GM08714 (cell line): ENCODE results near the gene PHF21A.

Experiments
- H3K4me3 ChIP-seq: fragments of 200-500 bp; sonication (Bioruptor generic); 2 replicates; pipeline ENCODE4 v1.5.1; 2014; ENCODE audit warnings: mild to moderate bottlenecking, low read length, inconsistent platforms
- ZNF274 ChIP-seq: IDR thresholded peaks from 2 replicates; pipeline ENCODE4 v1.6.1; 2012; ENCODE audit warnings: mild to moderate bottlenecking, low read depth, low read length

PHF21A gene

GRCh38 chr11:46075168-46075567, 46.1 kb downstream of the PHF21A start:
- TF ChIP-seq ZNF274: no peak
- no peak overlapping the region for H3K4me3 ChIP-seq

- no peak for TF ChIP-seq ZNF274
- no peak overlapping the region for H3K4me3 ChIP-seq
Measured at GRCh38 chr11:46073632-46074031, 47.6 kb downstream of the PHF21A start.

- no peak for TF ChIP-seq ZNF274
- no peak overlapping the region for H3K4me3 ChIP-seq
Measured at GRCh38 chr11:46072172-46072964, 48.9 kb downstream of the PHF21A start.

GRCh38 chr11:46071091-46071490, 50.2 kb downstream of the PHF21A start:
- TF ChIP-seq ZNF274: no peak
- H3K4me3 ChIP-seq: no peak overlapping the region

GRCh38 chr11:46069595-46069994, 51.7 kb downstream of the PHF21A start:
- TF ChIP-seq ZNF274: no peak

GRCh38 chr11:46066335-46066734, 54.9 kb downstream of the PHF21A start:
- no peak overlapping the region for H3K4me3 ChIP-seq
- TF ChIP-seq ZNF274: no peak

More at GRCh38 chr11:46069595-46069994, 51.7 kb downstream of the PHF21A start:
- no peak overlapping the region for H3K4me3 ChIP-seq

- no peak for TF ChIP-seq ZNF274
Measured at GRCh38 chr11:46065681-46066080, 55.6 kb downstream of the PHF21A start.

GRCh38 chr11:46064221-46064620, 57.0 kb downstream of the PHF21A start:
- TF ChIP-seq ZNF274: no peak
- H3K4me3 ChIP-seq: no peak overlapping the region

More at GRCh38 chr11:46065681-46066080, 55.6 kb downstream of the PHF21A start:
- no peak overlapping the region for H3K4me3 ChIP-seq

GRCh38 chr11:46063138-46063537, 58.1 kb downstream of the PHF21A start:
- TF ChIP-seq ZNF274: no peak
- H3K4me3 ChIP-seq: no peak overlapping the region

GRCh38 chr11:46060013-46060412, 61.2 kb downstream of the PHF21A start:
- no peak for TF ChIP-seq ZNF274
- no peak overlapping the region for H3K4me3 ChIP-seq

- no peak overlapping the region for H3K4me3 ChIP-seq
- no peak for TF ChIP-seq ZNF274
Measured at GRCh38 chr11:46057489-46057888, 63.8 kb downstream of the PHF21A start.

GRCh38 chr11:46055371-46055770, 65.9 kb downstream of the PHF21A start:
- H3K4me3 ChIP-seq: no peak overlapping the region
- no peak for TF ChIP-seq ZNF274

- no peak for TF ChIP-seq ZNF274
- no peak overlapping the region for H3K4me3 ChIP-seq
Measured at GRCh38 chr11:46051102-46051501, 70.2 kb downstream of the PHF21A start.

- no peak for TF ChIP-seq ZNF274
Measured at GRCh38 chr11:46050662-46051061, 70.6 kb downstream of the PHF21A start.

GRCh38 chr11:46050003-46050461, 71.2 kb downstream of the PHF21A start:
- H3K4me3 ChIP-seq: no peak overlapping the region

More at GRCh38 chr11:46050662-46051061, 70.6 kb downstream of the PHF21A start:
- H3K4me3 ChIP-seq: no peak overlapping the region

More at GRCh38 chr11:46050003-46050461, 71.2 kb downstream of the PHF21A start:
- TF ChIP-seq ZNF274: no peak
